Urinary bladder (tissue), 4 donors: ENCODE data around the gene PODNL1. TPM values are rescaled to one million over a fixed set of nuclear protein-coding genes. Genes with fewer than 3 reads are reported as not detected.
"Not testable (repeated sequence)": the region's sequence is repeated elsewhere in the genome, so short reads cannot be mapped to it uniquely, and the experiment has no call there.

Experiments
- DNase-seq: peaks from one replicate; pipeline ENCODE4 v3.0.0-alpha.2; 2015; ENCODE audit errors: extremely low spot score
- H3K27ac ChIP-seq: one replicate; pipeline ENCODE4 v1.5.1; 2013; ENCODE audit warnings: low read depth, mild to moderate bottlenecking, moderate library complexity
- H3K36me3 ChIP-seq: one replicate; pipeline ENCODE4 v1.6.1; 2013; ENCODE audit warnings: mild to moderate bottlenecking, moderate library complexity; ENCODE audit not compliant: insufficient read depth
- H3K4me1 ChIP-seq: one replicate; pipeline ENCODE4 v1.6.1; 2013; ENCODE audit warnings: mild to moderate bottlenecking, moderate library complexity; ENCODE audit not compliant: insufficient read depth
- H3K4me3 ChIP-seq: one replicate; pipeline ENCODE4 v1.5.1; 2013; ENCODE audit warnings: low read depth, low read length
- WGBS: extraction: QIAGEN DNeasy Blood & Tissue Kit; methylation state at CpG from one replicate; pipeline ENCODE4 v1.1.7; 2013; 5-methylcytosine and 5-hydroxymethylcytosine counted together
- polyA plus RNA-seq: library from polyadenylated mRNA; stranded (reverse); fragments of 200-250 nt; gene quantifications from one replicate; pipeline ENCODE4 v1.2.3, GENCODE V29; 2013
- total RNA-seq: library from RNA; depleted of rRNA; stranded (reverse); fragments of >200 nt; gene quantifications from one replicate; pipeline ENCODE4 v1.2.3, GENCODE V29; 2014
- donor health status: healthy with polysubstance abuse.
- donor health status: healthy.

Gene PODNL1
- total and polyA plus RNA-seq, 2 donors, result 0.21 to 2.4 TPM

DNA sequence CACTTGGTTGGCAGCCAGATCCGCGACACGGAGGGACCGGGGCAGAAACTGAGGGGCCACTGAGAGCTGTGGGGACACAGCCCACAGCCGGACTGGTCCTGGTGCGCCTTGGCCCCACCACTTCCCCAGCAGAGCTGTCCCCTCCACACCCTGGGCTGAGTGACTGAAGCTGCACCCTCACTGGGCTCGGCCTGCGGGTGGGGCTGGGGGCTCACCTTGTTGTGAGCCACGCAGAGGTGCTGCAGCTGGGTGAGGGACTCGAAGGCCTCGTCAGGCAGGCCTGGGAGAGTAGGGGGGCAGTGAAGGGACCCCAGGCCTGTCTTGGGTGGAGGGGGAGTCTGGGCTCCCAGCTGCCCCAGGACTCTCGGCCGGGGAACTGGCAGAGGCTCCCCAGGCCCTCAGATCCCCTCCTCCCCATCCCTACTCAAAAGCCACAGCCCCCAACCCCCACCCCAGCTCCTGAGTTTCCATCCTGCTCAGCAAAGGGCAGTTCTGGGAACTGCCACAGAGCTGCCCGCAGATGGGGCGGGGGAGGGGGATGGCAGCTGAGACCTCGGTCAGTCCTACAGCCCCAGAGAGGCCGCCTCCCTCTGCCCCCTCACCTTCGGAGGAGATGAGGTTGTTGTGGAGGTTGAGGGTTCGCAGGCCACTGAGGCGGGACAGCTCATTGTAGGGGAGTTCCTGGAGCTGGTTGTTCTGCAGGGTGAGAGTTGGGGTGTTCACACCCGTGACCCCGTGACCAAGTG, 2.3 kb downstream of the PODNL1 start:
- 68% methylated on average over 22 of the region's 22 CpGs for WGBS
- Histone ChIP-seq H3K36me3 (no peaks in the 10 kb centered on the region), H3K4me3 (no peak overlapping the region), H3K27ac (no peak overlapping the region), H3K4me1 (no peaks in the 10 kb centered on the region)
- DNase-seq, result no peak

DNA sequence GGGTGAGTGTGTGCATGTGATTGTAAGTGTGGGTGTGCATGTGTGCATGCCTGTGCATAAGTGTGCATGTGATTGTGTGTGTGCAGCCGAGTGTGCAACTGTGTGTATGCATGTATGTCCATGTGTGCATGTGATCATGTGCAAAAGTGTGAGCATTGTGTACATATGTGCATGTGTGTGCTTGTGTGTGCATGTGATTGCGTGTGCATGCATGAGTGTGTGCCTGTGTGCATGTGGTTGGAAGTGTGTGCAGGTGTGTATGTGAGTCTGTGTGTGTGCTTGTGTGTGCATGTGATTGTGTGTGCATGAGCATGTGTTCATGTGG, 3.5 kb downstream of the PODNL1 start:
- H3K4me1 ChIP-seq, result no peaks in the 10 kb centered on the region
- DNase-seq, result no peak
- 93% methylated on average over 2 of the region's 2 CpGs for WGBS
- H3K4me3 ChIP-seq, result no peak overlapping the region
- H3K36me3 ChIP-seq, result peaks cover 2% of the 10 kb centered on the region
- no peak overlapping the region for H3K27ac ChIP-seq

DNA sequence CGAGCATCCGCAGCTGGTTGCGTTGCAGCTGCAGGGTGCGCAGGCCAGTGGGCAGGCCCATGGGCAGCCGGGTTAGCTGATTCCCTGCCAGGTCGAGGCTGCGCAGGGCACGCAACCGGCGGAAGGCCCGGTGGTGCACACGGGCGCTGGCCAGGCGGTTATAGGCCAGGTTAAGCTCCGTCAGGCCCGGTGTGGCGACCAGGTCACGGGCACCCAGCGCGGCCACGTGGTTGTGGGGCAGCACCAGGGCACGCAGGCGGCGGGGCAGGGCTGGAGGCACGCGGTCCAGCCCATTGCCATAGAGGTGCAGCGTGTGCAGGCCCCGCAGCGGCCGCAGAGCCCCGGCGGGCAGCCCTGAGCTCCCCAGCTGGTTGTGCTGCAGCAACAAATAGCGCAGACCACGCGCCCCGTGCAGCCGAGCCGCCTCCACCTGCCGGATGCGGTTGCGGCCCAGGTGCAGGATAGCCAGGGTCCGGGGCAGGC, 5.3 kb downstream of the PODNL1 start:
- peaks cover 3% of the 10 kb centered on the region for H3K36me3 ChIP-seq
- H3K4me1 ChIP-seq, result no peaks in the 10 kb centered on the region
- no peak for DNase-seq
- H3K4me3 ChIP-seq, result no peak overlapping the region
- 90% methylated on average over 42 of the region's 42 CpGs for WGBS
- no peak overlapping the region for H3K27ac ChIP-seq

DNA sequence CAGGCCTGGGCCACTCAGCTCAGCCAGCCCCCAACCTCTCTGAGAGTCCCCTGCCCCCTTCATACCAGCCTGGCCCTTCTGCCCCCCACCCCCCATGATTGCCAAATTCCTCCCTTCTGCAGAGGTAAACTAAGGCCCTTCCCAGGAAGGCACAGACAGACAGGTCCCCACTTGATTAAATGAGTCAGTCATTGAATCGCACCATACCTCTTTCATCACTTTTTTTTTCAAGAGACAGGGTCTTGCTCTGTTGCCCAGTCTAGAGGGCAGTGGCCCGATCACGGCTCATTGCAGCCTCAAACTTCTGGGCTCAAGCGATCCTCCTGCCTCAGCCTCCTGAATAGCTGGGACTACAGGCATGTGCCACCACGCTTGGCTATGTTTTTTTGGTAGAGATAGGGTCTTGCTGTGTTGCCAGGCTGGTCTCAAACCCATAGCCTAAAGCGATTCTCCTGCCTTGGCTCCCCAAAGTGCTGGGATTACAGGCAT, 6.0 kb downstream of the PODNL1 start:
- no peaks in the 10 kb centered on the region for H3K4me1 ChIP-seq
- no peak overlapping the region for H3K4me3 ChIP-seq
- H3K27ac ChIP-seq, result no peak overlapping the region
- H3K36me3 ChIP-seq, result peaks cover 6% of the 10 kb centered on the region
- no peak for DNase-seq
- 93% methylated on average over 6 of the region's 6 CpGs for WGBS

DNA sequence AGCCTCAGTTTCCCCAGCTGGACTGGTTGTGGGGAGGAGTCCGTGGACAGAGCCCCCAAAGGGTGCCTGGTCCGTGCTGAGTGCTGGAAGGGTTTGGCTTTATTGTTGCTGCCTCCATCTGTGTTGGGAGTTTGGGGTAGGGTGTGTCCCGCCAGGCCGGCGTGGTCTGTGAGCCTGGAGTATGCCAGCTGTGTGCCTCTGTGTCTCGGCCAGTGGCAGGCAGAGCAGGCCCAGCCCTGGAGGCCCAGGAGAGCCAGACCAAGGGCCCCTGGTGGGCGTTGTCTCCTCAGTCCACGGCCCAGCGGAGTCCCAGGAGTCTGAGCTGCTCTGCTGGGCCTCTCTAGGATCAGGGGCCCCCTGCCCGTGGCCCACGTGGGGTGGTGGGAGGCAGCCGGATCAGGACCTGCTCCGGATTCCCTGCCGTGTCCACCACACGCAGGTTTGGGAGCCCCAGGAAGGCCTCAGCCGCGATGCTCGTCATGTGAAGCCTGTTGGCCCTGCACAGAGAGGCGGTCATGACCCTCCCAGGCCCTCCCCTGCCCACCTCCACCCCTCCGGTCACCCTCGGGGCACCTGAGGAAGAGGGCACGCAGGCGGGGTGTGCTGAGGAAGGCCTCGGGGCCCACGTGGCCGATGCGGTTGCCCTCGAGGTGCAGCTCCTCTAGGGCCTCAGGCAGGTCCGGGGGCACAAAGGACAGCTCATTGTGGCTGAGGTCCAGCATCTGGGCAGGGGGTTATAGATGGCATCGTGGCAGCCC, 6.6 kb downstream of the PODNL1 start:
- no peaks in the 10 kb centered on the region for H3K4me1 ChIP-seq
- DNase-seq, result no peak
- H3K27ac ChIP-seq, result no peak overlapping the region
- WGBS, result 85% methylated on average over 30 of the region's 30 CpGs
- H3K36me3 ChIP-seq, result peaks cover 6% of the 10 kb centered on the region
- H3K4me3 ChIP-seq, result no peak overlapping the region

DNA sequence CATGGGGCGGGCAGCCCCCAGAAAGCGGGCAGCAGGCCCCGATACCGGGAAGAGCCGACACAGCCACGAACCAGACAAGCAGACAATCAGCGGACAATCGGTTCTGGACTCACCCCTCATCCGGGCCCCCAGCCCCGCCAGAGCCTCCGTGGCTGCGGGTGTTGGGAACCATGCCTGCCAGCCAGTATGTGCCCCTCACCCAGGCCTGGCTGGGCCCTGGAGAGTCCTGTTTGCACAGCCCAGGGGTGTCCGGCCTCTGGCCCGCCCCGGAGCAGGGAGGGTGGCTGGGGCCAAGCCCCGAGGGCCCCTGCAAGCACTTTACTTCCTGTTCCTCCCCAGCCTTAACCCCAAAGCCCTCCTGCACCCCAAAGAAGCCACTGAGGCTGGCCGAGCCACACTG, 7.8 kb downstream of the PODNL1 start:
- DNase-seq, result no peak
- H3K4me3 ChIP-seq, result no peak overlapping the region
- H3K4me1 ChIP-seq, result no peaks in the 10 kb centered on the region
- peaks cover 6% of the 10 kb centered on the region for H3K36me3 ChIP-seq
- 83% methylated on average over 17 of the region's 17 CpGs for WGBS
- no peak overlapping the region for H3K27ac ChIP-seq

DNA sequence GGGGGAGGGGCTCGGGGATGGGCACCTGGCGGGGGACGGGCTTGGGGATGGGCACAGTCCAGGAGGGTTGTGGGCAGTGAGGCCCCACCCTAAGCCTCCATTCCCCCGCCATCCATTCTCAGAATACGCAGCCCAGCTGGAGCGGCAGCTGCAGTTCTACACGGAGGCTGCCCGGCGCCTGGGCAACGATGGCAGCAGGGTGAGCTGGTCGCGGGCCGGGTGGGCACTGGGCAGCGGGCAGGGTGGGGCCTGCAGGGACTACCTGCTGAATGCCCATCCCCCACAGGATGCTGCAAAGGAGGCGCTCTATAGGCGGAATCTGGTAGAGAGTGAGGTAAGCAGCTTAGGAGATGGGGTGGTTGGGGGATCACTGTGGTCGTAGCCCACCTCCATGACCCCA, 8.3 kb downstream of the PODNL1 start:
- H3K27ac ChIP-seq, result no peak overlapping the region
- H3K36me3 ChIP-seq, result peaks cover 6% of the 10 kb centered on the region
- WGBS, result 90% methylated on average over 17 of the region's 17 CpGs
- no peak for DNase-seq
- no peak overlapping the region for H3K4me3 ChIP-seq
- H3K4me1 ChIP-seq, result no peaks in the 10 kb centered on the region

DNA sequence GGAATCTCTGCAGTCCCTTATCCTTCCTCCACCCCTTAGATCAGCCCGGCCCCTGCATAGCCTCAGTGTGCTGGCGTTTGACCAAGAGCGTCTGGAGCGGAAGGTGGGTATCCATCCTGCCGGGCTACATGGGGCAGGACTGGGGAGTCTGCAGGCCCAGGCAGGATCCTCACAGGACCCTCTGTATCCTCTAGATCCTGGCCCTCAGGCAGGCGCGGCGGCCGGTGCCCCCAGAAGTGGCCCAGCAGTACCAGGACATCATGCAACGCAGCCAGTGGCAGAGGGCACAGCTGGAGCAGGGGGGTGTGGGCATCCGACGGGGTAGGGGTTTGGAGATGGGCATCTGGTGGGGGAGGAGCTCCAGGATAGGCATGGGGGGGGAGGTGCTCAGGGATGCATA, 8.9 kb downstream of the PODNL1 start:
- DNase-seq, result no peak
- peaks cover 6% of the 10 kb centered on the region for H3K36me3 ChIP-seq
- H3K27ac ChIP-seq, result no peak overlapping the region
- WGBS, result 82% methylated on average over 12 of the region's 12 CpGs
- no peaks in the 10 kb centered on the region for H3K4me1 ChIP-seq
- H3K4me3 ChIP-seq, result no peak overlapping the region

DNA sequence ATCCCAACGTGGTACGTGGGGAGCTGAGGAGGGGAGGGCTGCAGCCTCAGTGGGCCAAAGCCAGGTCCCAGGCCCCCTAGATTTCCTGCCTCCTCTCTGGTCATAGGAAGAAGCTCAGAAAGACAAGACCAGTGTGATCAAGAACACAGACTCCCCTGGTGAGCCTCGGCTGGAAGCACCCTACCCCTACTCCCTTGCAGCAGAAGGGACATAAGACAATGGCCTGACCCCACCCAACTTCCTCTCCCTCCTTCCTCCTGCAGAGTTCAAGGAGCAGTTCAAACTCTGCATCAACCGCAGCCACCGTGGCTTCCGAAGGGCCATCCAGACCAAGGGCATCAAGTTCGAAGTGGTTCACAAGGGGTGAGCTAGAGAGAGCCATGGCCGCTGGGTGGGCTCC, 11.5 kb downstream of the PODNL1 start:
- H3K4me3 ChIP-seq, result no peak overlapping the region
- H3K27ac ChIP-seq, result no peak overlapping the region
- no peak for DNase-seq
- 84% methylated on average over 8 of the region's 8 CpGs for WGBS
- H3K36me3 ChIP-seq, result peaks cover 9% of the 10 kb centered on the region
- no peaks in the 10 kb centered on the region for H3K4me1 ChIP-seq

DNA sequence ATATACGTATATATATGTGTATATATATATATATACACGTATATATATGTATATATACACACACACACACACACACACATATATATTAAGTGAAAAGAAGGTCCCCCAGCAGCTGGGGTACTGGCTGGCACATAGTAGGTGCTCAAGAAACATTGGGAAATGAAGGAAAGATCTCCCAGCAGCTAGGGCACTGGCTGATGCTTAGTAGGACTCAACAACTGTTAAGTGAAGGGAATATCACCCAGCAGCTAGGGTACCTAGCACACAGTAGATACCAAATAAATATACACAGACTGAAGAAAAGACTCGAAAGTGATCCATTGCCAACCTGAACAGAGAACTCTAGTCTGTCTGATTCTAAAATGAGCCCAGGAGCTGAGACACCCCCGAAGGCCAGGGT, 12.2 kb downstream of the PODNL1 start:
- DNase-seq, result no peak
- Histone ChIP-seq H3K36me3 (peaks cover 9% of the 10 kb centered on the region), H3K4me3 (no peak overlapping the region), H3K27ac (no peak overlapping the region), H3K4me1 (no peaks in the 10 kb centered on the region)
- whole genome bisulfite sequencing, result 79% methylated on average over 4 of the region's 4 CpGs

DNA sequence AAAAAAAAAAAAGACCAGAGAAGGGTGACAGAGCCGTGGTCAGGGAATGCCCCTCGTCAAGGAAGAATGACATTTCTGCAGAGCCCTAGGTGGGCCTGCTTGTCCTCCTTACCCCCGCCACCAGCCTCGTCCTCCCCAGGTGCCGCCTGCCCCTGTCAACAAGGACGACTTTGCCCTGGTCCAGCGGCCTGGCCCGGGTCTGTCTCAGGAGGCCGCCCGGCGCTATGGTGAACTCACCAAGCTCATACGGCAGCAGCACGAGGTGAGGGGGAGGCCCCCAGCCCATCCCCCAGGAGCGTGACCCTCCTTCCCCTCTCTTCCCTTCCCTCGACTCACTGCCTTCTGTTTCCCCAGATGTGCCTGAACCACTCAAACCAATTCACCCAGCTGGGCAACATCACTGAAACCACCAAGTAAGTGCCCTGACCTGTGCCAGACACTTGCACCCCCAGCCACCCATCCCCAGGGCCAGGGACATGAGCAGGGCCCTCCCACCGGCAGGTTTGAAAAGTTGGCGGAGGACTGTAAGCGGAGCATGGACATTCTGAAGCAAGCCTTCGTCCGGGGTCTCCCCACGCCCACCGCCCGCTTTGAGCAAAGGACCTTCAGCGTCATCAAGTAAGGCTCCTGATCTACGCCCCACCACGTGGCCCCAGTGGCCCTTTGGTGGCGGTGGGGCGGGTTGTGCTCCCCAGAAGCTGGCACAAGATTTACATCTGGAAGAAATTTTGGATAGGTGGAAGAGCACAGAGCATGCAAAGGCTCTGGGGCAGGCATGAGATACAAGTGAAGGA, 14.8 kb downstream of the PODNL1 start:
- Histone ChIP-seq H3K36me3 (peaks cover 16% of the 10 kb centered on the region), H3K4me3 (no peak overlapping the region), H3K4me1 (no peaks in the 10 kb centered on the region), H3K27ac (no peak overlapping the region)
- WGBS, result 94% methylated on average over 28 of the region's 28 CpGs
- no peak for DNase-seq

DNA sequence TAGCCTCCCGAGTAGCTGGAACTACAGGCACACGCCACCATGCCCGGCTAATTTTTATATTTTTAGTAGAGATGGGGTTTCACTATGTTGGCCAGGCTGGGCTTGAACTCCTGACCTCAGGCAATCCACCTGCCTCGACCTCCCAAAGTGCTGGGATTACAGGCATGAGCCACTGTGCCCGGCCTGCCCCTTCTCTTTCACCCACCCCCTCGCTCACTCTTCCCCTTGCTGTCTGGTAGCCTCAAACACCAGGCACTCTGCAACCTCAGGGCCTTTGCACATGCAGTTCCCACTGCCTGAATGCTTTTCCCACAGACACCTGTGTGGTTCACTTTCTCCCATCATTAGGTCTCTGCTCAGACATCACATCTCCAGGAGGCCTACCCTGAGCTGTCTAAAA, 16.1 kb downstream of the PODNL1 start:
- H3K4me3 ChIP-seq, H3K4me1 ChIP-seq, H3K27ac ChIP-seq, DNase-seq: not testable (repeated sequence)
- H3K36me3 ChIP-seq, result peaks cover 14% of the 10 kb centered on the region
- WGBS, result 98% methylated on average over 6 of the region's 6 CpGs

DNA sequence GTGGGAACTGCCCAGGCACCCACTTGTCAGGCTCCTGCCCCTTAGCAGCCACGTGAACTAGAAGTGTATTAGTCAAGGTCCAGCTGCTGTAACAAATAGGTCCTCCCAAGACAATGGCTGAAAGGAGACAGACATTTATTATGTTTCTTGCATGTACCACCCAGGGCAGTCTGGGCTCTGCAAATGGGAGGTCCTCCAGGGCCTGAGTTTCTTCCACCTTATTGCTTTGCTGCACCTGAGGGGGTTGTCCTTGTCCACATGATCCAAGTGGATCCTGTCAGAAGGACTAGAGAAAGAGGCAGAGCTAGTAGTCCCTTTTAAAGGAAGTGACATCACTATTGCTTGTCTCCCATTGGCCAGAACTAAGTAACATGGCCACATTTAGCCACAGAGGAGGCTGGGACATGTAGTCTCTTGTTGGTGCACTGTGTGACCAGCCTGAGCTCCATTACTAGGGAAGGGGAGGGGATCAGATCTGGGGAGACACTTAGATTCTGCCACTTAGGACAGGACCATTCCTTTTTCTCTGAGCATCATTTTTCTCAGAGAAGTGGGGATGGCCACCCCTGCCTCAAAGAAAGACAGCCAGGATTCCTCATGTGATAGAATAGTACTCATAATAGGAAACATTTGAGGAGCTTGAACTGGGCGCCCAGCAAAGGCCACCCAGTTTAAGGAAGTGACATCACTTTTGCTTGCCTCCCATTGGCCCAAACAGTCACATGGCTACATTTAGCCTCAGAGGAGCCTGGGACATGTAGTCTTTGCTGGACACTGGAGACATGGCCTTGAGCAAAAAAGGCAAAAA, 17.1 kb downstream of the PODNL1 start:
- WGBS, result 82% methylated on average over 2 of the region's 2 CpGs

More for the DNA sequence above, 17.1 kb downstream of the PODNL1 start:
- Histone ChIP-seq H3K27ac (no peak overlapping the region), H3K4me1 (no peaks in the 10 kb centered on the region), H3K4me3 (no peak overlapping the region), H3K36me3 (peaks cover 14% of the 10 kb centered on the region)
- no peak for DNase-seq
